Heart left ventricle (tissue), 13 donors: ENCODE results near the gene E2F1.

Experiments used
- CTCF ChIP-seq, 12 donors: fragments of 200-600 bp; sonication (generic) in 4 of 12; IDR thresholded peaks; one replicate each; pipeline versions ENCODE4 v1.5.0 to v1.8.0; 2018 to 2022; ENCODE audit warnings: antibody characterized with exemption in 12 of 12, mild to moderate bottlenecking in 5 of 12
- POLR2A ChIP-seq, 2 donors: fragments of 450-650 bp; IDR thresholded peaks; one replicate each; pipeline ENCODE4 v1.6.1; 2017; ENCODE audit warnings: antibody characterized with exemption in 2 of 2, mild to moderate bottlenecking in 2 of 2, moderate library complexity in 2 of 2
- donor health status: ischemic (EF 13 %, LVEDD 7.1; RV severe dilation, severe dysfunction).
- donor health status: DM: no; HTN: yes; CAD: no.
- donor health status: DM: no; HTN: no; CAD: no.
- donor health status: ischemic (EF 25% LVEDD 6.9; RV normal size, moderate dysfunction).
- donor health status: ischemic (EF 25% LVEDD 5.7; RV mildly dilated, moderate dysfunction).
- donor health status: ischemic (EF 35%, LVEDD 5.7; RV mildly dilated, moderate dysfunction).
- donor health status: nonischemic (EF 11% LVEDD 7.7; RV severe dilation, severe dysfunction).
- donor health status: DM: yes; HTN: yes; CAD: no.
- donor health status: PGD.
- donor health status: ischemic (EF 29% LVEDD 5.4; RV normal size, mild dysfunction).
- donor health status: nonischemic (EF 23%, LVEDD 6.1; RV moderate dilation, normal function).

DNA sequence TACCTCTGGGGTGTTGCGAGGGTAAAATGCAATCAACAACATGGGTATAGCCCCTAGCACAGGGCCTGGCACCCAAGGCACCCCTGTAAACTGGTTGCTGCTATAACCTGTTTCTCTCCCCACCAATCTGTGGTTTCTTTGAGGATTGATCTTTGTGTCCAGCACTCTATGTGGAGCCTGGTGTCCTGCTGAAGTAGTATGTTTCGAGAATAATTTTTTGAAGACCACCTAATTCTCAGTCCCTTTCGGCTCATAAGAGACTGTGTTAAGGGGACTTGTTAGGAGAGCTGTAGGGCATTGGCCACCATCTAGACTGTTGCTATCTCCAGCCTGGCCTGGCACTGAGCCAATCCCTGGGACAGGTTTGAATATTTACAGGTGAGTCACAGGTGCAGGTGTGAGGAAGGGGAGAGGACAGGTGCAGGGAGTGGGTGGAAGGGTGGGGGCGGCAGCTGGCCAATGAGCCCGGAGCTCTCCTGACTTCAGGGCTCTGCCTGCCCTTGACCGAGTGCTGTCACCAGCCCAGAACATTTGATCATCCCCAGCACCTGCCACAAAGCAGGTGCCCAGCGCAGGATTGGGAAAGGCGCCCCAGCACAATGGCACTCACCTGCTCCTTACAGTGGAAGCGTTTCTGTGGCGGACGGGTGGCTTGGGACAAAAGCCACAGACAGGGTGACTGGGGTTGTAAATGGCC is 32.1 kb downstream of the E2F1 start:
- TF ChIP-seq CTCF (IDR thresholded peaks at IDR 0.05) (no peak), POLR2A (IDR thresholded peaks at IDR 0.05) (no peak)
